A673 (cell line): ENCODE results near the gene IDH2.

ENCODE experiments used
- EZH2 ChIP-seq: fragments of 200-600 bp; sonication (generic); IDR thresholded peaks from 2 replicates; pipeline ENCODE4 v1.6.1; 2017; ENCODE audit warnings: borderline replicate concordance, low read depth, mild to moderate bottlenecking, mixed read lengths, antibody characterized with exemption, low read length; ENCODE audit not compliant: poor library complexity, severe bottlenecking
- TF ChIP-seq, protein P1 (sequence below): fragments of 300-800, 200-600 bp; sonication (generic); conservative IDR thresholded peaks from 2 replicates; pipeline ENCODE4 v1.5.1; 2017; ENCODE audit warnings: low read depth, mild to moderate bottlenecking, antibody characterized with exemption, low read length, moderate library complexity, mixed read lengths

DNA sequence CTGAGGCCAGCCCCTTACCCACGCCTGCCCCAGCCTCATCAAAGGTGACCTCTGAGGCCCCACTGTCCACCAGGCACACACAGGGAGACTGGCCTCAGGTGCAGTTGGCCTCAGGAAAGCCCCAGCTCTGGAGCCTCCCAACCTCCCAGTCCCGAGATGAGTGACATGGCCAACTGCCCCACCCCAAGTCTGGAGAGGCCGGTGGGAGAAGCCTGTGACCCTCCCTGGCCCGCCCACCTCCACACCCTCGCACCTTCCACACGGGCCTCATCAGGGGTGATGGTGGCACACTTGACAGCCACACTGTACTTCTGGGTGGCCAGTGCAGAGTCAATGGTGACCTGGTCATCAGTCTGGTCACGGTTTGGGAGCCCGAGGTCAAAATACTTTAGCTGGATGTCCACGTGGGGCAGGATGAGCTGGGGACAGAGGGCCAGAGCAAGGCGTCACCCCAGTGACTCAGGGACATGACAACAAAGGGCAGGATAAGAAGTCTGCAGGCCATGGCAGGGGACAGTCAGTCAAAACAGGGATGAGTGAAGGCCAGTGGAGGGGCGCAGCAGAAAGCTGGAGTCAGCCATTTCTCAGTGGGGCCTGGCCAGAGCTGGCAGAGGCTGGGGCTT is 11.9 kb downstream of the IDH2 start:
- TF ChIP-seq, protein P1, sequence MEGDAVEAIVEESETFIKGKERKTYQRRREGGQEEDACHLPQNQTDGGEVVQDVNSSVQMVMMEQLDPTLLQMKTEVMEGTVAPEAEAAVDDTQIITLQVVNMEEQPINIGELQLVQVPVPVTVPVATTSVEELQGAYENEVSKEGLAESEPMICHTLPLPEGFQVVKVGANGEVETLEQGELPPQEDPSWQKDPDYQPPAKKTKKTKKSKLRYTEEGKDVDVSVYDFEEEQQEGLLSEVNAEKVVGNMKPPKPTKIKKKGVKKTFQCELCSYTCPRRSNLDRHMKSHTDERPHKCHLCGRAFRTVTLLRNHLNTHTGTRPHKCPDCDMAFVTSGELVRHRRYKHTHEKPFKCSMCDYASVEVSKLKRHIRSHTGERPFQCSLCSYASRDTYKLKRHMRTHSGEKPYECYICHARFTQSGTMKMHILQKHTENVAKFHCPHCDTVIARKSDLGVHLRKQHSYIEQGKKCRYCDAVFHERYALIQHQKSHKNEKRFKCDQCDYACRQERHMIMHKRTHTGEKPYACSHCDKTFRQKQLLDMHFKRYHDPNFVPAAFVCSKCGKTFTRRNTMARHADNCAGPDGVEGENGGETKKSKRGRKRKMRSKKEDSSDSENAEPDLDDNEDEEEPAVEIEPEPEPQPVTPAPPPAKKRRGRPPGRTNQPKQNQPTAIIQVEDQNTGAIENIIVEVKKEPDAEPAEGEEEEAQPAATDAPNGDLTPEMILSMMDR = no peak
- no peak for TF ChIP-seq EZH2
